Endodermal cell (in vitro differentiated cells): Measurements from ENCODE around the gene EEF1A2. TPM values are rescaled to one million over a fixed set of nuclear protein-coding genes. Genes with fewer than 3 reads are reported as not detected.

Experiments
- DNase-seq: peaks from one replicate; pipeline ENCODE4 v3.0.0-alpha.2; 2017
- H3K27ac ChIP-seq: 2 replicates; pipeline ENCODE4 v1.5.1; 2013; ENCODE audit warnings: mild to moderate bottlenecking, low read depth, low read length, moderate library complexity
- H3K27me3 ChIP-seq: 2 replicates; pipeline ENCODE4 v1.6.1; 2013; ENCODE audit warnings: mild to moderate bottlenecking, low read length, moderate library complexity; ENCODE audit not compliant: insufficient read depth, control insufficient read depth, poor library complexity, severe bottlenecking
- H3K36me3 ChIP-seq: 2 replicates; pipeline ENCODE4 v1.7.0; 2013; ENCODE audit warnings: mild to moderate bottlenecking, low read length, moderate library complexity; ENCODE audit not compliant: control insufficient read depth, insufficient read depth
- H3K4me1 ChIP-seq: one replicate; pipeline ENCODE4 v1.7.0; 2013; ENCODE audit warnings: low read length; ENCODE audit not compliant: control insufficient read depth, insufficient read depth
- H3K4me3 ChIP-seq: 2 replicates; pipeline ENCODE4 v1.5.1; 2013; ENCODE audit warnings: mild to moderate bottlenecking, low read length, moderate library complexity
- H3K9ac ChIP-seq: 2 replicates; pipeline ENCODE4 v1.6.1; 2013; ENCODE audit warnings: mild to moderate bottlenecking, low read length, moderate library complexity; ENCODE audit not compliant: poor library complexity, severe bottlenecking; ENCODE audit errors: extremely low read depth
- H3K9me3 ChIP-seq: 2 replicates; pipeline ENCODE4 v1.6.1; 2013; ENCODE audit warnings: mild to moderate bottlenecking, low read length, moderate library complexity; ENCODE audit not compliant: control insufficient read depth
- H3K27ac Mint-ChIP-seq: 2 replicates; pipeline ENCODE4 v1.8.0; 2020; ENCODE audit warnings: mixed read lengths
- H3K27me3 Mint-ChIP-seq: 2 replicates; pipeline ENCODE4 v1.8.0; 2021; ENCODE audit warnings: mild to moderate bottlenecking, mixed read lengths; ENCODE audit not compliant: insufficient read depth
- H3K36me3 Mint-ChIP-seq: 2 replicates; pipeline ENCODE4 v1.8.0; 2020; ENCODE audit warnings: low read depth, mixed read lengths
- H3K4me1 Mint-ChIP-seq: 2 replicates; pipeline ENCODE4 v1.8.0; 2020; ENCODE audit warnings: mixed read lengths
- H3K4me3 Mint-ChIP-seq: 2 replicates; pipeline ENCODE4 v1.8.0; 2020; ENCODE audit warnings: mild to moderate bottlenecking, moderate library complexity, mixed read lengths
- H3K9me3 Mint-ChIP-seq: 2 replicates; pipeline ENCODE4 v1.8.0; 2020; ENCODE audit warnings: mild to moderate bottlenecking, mixed read lengths
- CTCF ChIP-seq: fragments of 200-600 bp; sonication (generic); conservative IDR thresholded peaks from 2 replicates; pipeline ENCODE4 v1.5.0; 2021; ENCODE audit warnings: antibody characterized with exemption, mild to moderate bottlenecking
- WGBS, 2 experiments: methylation state at CpG; one replicate each; pipeline versions ENCODE4 v1.1.5 to v1.1.7; 2013; ENCODE audit warnings: missing lambda C conversion rate in 2 of 2, mixed read lengths in 1 of 2; ENCODE audit not compliant: insufficient coverage in 1 of 2, insufficient read length in 1 of 2; 5-methylcytosine and 5-hydroxymethylcytosine counted together
- total RNA-seq, 2 donors: library from RNA; stranded (reverse); fragmentation: NEBNext Ultra II Directional in 1 of 2; extraction: Animal tissue kit (Norgen Biotek cat#: 25700) in 1 of 2; gene quantifications; 2 replicates in 1 of 2; 3 replicates in 1 of 2; pipeline ENCODE4 v1.2.1, GENCODE V29; 2021

The EEF1A2 gene
- total RNA-seq, 2 donors from 2014 or later = 12.1 to 22.6 TPM

- no peak for DNase-seq
- Mint-ChIP-seq H3K4me3 (no peak overlapping the region), H3K9me3 (no peaks in the 10 kb centered on the region), H3K27ac (no peak overlapping the region), H3K27me3 (no peaks in the 10 kb centered on the region), H3K36me3 (no peaks in the 10 kb centered on the region), H3K4me1 (peaks cover 7% of the 10 kb centered on the region)
- no peak overlapping the region for H3K27ac ChIP-seq
- H3K36me3 ChIP-seq = no peaks in the 10 kb centered on the region
- H3K27me3 ChIP-seq = no peaks in the 10 kb centered on the region
- no peaks in the 10 kb centered on the region for H3K4me1 ChIP-seq
- no peak overlapping the region for H3K4me3 ChIP-seq
- H3K9ac ChIP-seq = no peak overlapping the region
- no peak for TF ChIP-seq CTCF
- H3K9me3 ChIP-seq = no peaks in the 10 kb centered on the region
- 87 to 90% methylated on average over 32 to 58 of the region's 58 CpGs for WGBS, 2 experiments
Measured at GRCh38 chr20:63546956-63547724, 48.3 kb upstream of the EEF1A2 start.

GRCh38 chr20:63546256-63546955 lies 47.5 kb upstream of the EEF1A2 start:
- no peak overlapping the region for H3K4me3 Mint-ChIP-seq
- H3K27me3 Mint-ChIP-seq = no peaks in the 10 kb centered on the region
- H3K9me3 Mint-ChIP-seq = no peaks in the 10 kb centered on the region
- Histone ChIP-seq H3K27me3 (no peaks in the 10 kb centered on the region), H3K9ac (no peak overlapping the region), H3K4me3 (no peak overlapping the region), H3K4me1 (no peaks in the 10 kb centered on the region), H3K9me3 (no peaks in the 10 kb centered on the region), H3K27ac (no peak overlapping the region), H3K36me3 (no peaks in the 10 kb centered on the region)
- WGBS, 2 experiments = 89 to 94% methylated on average over 10 to 20 of the region's 20 CpGs
- TF ChIP-seq CTCF = no peak
- H3K4me1 Mint-ChIP-seq = peaks cover 7% of the 10 kb centered on the region
- no peak overlapping the region for H3K27ac Mint-ChIP-seq
- H3K36me3 Mint-ChIP-seq = no peaks in the 10 kb centered on the region
- no peak for DNase-seq

- H3K27ac ChIP-seq = no peak overlapping the region
- H3K9me3 Mint-ChIP-seq = no peaks in the 10 kb centered on the region
- no peaks in the 10 kb centered on the region for H3K9me3 ChIP-seq
- no peak overlapping the region for H3K27ac Mint-ChIP-seq
- WGBS, 2 experiments = 69 to 81% methylated on average over 6 of the region's 6 CpGs
- DNase-seq = no peak
- H3K4me3 Mint-ChIP-seq = no peak overlapping the region
- H3K4me3 ChIP-seq = no peak overlapping the region
- H3K36me3 Mint-ChIP-seq = no peaks in the 10 kb centered on the region
- no peaks in the 10 kb centered on the region for H3K27me3 ChIP-seq
- TF ChIP-seq CTCF = no peak
- H3K4me1 ChIP-seq = no peaks in the 10 kb centered on the region
- H3K27me3 Mint-ChIP-seq = no peaks in the 10 kb centered on the region
- H3K36me3 ChIP-seq = no peaks in the 10 kb centered on the region
- no peak overlapping the region for H3K9ac ChIP-seq
- H3K4me1 Mint-ChIP-seq = peaks cover 7% of the 10 kb centered on the region
Measured at GRCh38 chr20:63545814-63546213, 46.9 kb upstream of the EEF1A2 start.
